Erythroblast (primary cell): ENCODE data around the gene WRAP73.

Experiments used
- GATA1 ChIP-seq: IDR thresholded peaks from 2 replicates; pipeline ENCODE4 v1.6.1; 2011; ENCODE audit warnings: low read depth, mild to moderate bottlenecking, control low read depth, low read length, moderate library complexity
- POLR2A ChIP-seq: IDR thresholded peaks from 2 replicates; pipeline ENCODE4 v1.6.1; 2011; ENCODE audit warnings: mild to moderate bottlenecking, low read length

- no peak for TF ChIP-seq POLR2A
- TF ChIP-seq GATA1 = no peak
These were observed 5.6 kb downstream of the WRAP73 start for GRCh38 chr1:3644273-3644672.
